ENCODE data around the gene EGLN3. TPM values are rescaled to one million over a fixed set of nuclear protein-coding genes. Genes with fewer than 3 reads are reported as not detected.

The EGLN3 gene
- total and polyA plus RNA-seq, 2 of the 13 experiments (the other 11 are each of a cell fraction or from before 2014, with no cell fraction given), result 0.18 to 27.3 TPM

- FAIRE-seq (no peak), ATAC-seq (no peak), DNase-seq (ENCODE audit: low spot score) (no peak)
- no peak overlapping the region for H3K9ac ChIP-seq (ENCODE audit: insufficient read depth, low read depth, low read length)
- H2AFZ ChIP-seq (ENCODE audit: low read length), result no peak overlapping the region
- H3K27me3 ChIP-seq (ENCODE audit: control insufficient read depth in 1 of 2, insufficient read depth in 2 of 2, low read length in 2 of 2), result no peaks in the 10 kb centered on the region
- H3K4me2 ChIP-seq (ENCODE audit: low read depth, low read length), result no peak overlapping the region
- peaks cover 51% of the 10 kb centered on the region for H3K4me1 ChIP-seq (ENCODE audit: insufficient read depth, low read length)
- H3K27ac ChIP-seq (ENCODE audit: extremely low read length, insufficient read depth, low read length), result no peak overlapping the region
- in situ Hi-C loops (cut with HindIII; ENCODE audit: extremely low pct_ligation_motif_present, low pct_unique_long_range_greater_than_20kb), result no loop called here
- intact Hi-C loops (cut with micrococcal nuclease; ENCODE audit: unreplicated experiment), result loop anchor here (5.0 kb wide), 1 partner anchor 1993 kb away; no protein-coding TSS in a partner anchor
- ChIA-PET CTCF (ENCODE audit: low intra/inter-chr PET ratio, low total read pairs) (no interaction called here), POLR2A (no interaction called here)
- no peak overlapping the region for H3K4me3 ChIP-seq (replicated peaks in 1 of 3; ENCODE audit: insufficient read depth in 1 of 3, low read depth in 2 of 3, low read length in 3 of 3)
- no TSS peak for BruUV-seq (replicated peaks)
- H3K36me3 ChIP-seq (replicated peaks in 1 of 2; ENCODE audit: control insufficient read depth in 1 of 2, insufficient read depth in 2 of 2, low read length in 2 of 2), result no peaks in the 10 kb centered on the region
- no peaks in the 10 kb centered on the region for H4K20me1 ChIP-seq (ENCODE audit: insufficient read depth, low read length)
- H3K79me2 ChIP-seq (ENCODE audit: insufficient read depth, low read length), result no peaks in the 10 kb centered on the region
- H3K9me3 ChIP-seq (ENCODE audit: low read length), result no peaks in the 10 kb centered on the region
- WGBS (ENCODE audit: low lambda C conversion rate), result 76% methylated on average over 5 of the region's 5 CpGs
- TF ChIP-seq PCBP1 (IDR thresholded peaks at IDR 0.05; ENCODE audit: borderline replicate concordance, low read depth, low read length) (no peak), ZNF570 (CRISPR knock-in tag; IDR thresholded peaks at IDR 0.05; ENCODE audit: borderline replicate concordance) (no peak), ZMAT3 (CRISPR knock-in tag; conservative IDR thresholded peaks at IDR 0.05) (no peak), HINFP (CRISPR knock-in tag; IDR thresholded peaks at IDR 0.05; ENCODE audit: low read depth) (no peak), GLMP (CRISPR knock-in tag; IDR thresholded peaks at IDR 0.05; ENCODE audit: borderline replicate concordance) (no peak), CEBPB (IDR thresholded peaks at IDR 0.05; ENCODE audit: borderline replicate concordance, low read depth, low read length) (peak; percentile 86), ATF7 (IDR thresholded peaks at IDR 0.05) (peak; percentile 47; the same call in 1 of the 2 replicates), ATF7 (CRISPR knock-in tag; IDR thresholded peaks at IDR 0.05) (no peak), ZNF576 (CRISPR knock-in tag; IDR thresholded peaks at IDR 0.05) (no peak), ZBTB40 (IDR thresholded peaks at IDR 0.05) (no peak), ZBTB40 (CRISPR knock-in tag; IDR thresholded peaks at IDR 0.05) (no peak)
These were observed 46.3 kb downstream of the EGLN3 start for GRCh38 chr14:33904609-33905008.
